Uterus (tissue), 2 donors: ENCODE measurements around the gene SGCG.

Experiments used
- CTCF ChIP-seq, 4 experiments: fragments of 200-600 bp in 2 of 4; fragments of 450-650 bp in 2 of 4; sonication (generic) in 2 of 4; IDR thresholded peaks; one replicate each; pipeline ENCODE4 v1.5.1; 2016 to 2019; ENCODE audit warnings: antibody characterized with exemption in 4 of 4, mild to moderate bottlenecking in 2 of 4, moderate library complexity in 1 of 4
- POLR2A ChIP-seq, 2 donors: fragments of 450-650 bp; IDR thresholded peaks; one replicate each; pipeline ENCODE4 v1.6.1; 2016; ENCODE audit warnings: antibody characterized with exemption in 2 of 2, mild to moderate bottlenecking in 1 of 2, moderate library complexity in 1 of 2

GRCh38 chr13:23147827-23148226, 33.0 kb upstream of the SGCG start:
- TF ChIP-seq POLR2A (IDR thresholded peaks at IDR 0.05): no peak
- no peak for TF ChIP-seq CTCF (IDR thresholded peaks at IDR 0.05)
